NOMO-1 (cell line): ENCODE results near the gene ATP1A4.

Experiments
- DNase-seq, 2 experiments: peaks; one replicate each; lab custom pipeline; 2025; ENCODE audit not compliant: unreplicated experiment in 2 of 2; lab: John Stamatoyannopoulos, UW

Gene ATP1A4

GRCh38 chr1:160169553-160170399 is 18.4 kb downstream of the ATP1A4 start:
- DNase-seq = peak; percentile 18 to 48

GRCh38 chr1:160171354-160171753 is 20.0 kb downstream of the ATP1A4 start:
- DNase-seq = no peak

DNA sequence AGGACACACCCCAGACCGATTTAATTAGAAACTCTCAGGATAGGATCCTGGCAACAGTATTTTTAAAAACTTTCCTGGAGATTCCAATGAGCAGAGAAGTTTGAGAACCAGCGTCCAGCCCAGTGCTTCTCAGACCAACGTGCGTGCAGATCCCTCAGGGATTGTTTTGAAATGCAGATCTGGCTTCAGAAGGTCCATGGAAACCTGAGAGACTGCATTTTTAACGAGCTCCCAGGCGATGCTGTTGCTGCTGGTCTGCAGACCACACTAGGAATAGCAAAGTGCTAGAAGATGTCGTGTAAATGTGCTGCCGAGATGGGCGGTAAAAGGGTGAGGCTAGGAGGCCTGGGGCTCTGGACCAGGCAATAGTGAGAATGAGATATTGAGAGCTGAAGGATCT is 20.6 kb downstream of the ATP1A4 start:
- DNase-seq = no peak

- DNase-seq = no peak
These were observed 25.8 kb downstream of the ATP1A4 start for GRCh38 chr1:160177231-160177630.

DNA sequence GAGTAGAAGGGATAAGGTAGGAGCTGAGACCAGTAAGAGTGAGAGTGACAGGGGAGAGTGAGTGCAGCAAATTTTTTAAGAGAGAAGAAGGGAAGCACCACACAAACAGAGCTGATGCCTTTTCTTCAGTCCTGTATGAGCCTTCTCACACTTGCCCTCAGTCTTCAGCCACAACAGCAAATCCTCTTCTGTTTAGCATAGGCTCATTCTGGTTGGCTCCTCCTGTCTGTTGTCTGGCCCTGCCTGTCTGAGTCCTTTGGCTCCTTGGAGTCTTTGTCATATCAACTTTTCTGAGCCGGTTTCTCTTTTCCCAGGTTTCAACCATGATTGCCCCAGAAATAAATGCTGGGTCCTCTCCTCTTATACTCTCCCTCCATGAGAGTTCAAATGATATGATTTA is 26.3 kb downstream of the ATP1A4 start:
- no peak for DNase-seq

DNA sequence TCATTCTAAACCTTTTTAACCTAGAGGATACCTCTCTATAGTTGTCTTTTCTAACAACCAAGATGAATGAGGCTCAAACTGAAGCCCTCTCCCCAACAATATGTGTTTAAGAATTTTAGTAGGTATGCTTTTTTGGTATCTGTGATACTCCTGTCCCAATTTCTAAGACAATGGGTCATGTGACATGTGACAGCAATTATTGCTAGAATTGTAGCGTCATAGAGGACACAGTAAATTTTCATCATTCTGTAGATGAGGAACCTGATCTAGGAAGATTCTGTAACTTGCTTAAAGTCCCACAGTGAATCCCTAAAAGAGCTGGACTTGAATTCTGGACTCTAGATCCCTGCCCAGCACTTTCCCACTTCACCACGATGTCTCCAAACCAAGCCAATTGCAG is 27.3 kb downstream of the ATP1A4 start:
- no peak for DNase-seq

DNA sequence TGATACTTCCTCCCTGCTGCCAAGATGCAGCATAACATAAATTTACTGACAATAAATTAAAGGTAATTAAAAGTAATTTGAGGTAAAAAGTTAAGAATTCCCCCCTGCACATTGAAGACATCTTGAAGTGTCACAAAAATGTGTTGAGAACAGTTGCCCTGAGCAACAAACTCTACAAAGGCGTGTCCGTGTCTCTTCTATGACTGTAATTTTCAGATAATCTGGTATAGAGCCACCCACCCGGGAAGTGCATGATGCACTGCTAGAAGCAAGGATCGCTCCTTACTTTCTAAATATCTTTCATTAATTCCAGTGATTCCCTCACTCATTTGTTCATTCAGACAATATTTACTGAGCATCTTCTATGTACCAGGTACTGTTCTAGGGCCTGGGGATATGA is 27.9 kb downstream of the ATP1A4 start:
- no peak for DNase-seq

- DNase-seq = no peak
These were observed 34.8 kb downstream of the ATP1A4 start for GRCh38 chr1:160186246-160186645.

DNA sequence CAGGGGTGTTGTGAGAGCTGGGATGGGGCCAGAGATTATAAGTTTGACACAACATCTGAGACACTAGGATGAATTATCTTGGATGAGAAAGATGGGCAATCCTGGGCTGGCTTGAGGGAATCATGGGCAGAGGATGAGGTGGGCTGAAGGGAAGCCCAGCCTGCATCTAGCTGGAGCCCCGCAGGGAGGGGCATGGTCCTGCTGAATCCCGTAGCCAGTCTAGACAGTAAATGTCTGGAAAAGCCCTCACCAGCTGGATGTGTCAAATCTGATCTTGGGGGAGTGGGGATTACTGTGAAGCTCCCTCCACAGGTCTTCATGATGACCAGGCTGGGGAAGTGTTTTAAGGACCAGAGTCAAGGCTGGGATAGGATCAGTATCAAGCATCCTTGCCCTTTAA is 35.3 kb downstream of the ATP1A4 start:
- DNase-seq = no peak

DNA sequence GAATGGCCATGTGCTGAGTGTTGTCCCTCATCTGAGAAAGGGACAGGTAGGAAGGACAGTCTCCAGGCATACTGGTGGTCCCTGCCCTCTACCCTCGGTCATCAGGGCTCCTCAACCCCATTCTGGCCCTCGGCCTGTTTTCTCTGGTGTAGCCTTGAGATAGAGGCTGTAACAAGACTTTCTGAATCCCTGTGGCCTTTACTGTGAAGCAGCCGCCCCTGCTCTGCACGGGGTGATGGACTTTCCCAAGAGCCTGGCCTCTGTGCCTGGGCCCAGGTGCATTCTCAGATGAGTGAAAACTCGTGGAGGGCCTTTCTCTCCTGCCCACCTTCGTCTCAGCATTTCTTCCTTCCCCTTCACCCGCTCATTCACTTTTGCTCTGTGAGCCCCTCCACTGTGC is 36.0 kb downstream of the ATP1A4 start:
- no peak for DNase-seq

DNA sequence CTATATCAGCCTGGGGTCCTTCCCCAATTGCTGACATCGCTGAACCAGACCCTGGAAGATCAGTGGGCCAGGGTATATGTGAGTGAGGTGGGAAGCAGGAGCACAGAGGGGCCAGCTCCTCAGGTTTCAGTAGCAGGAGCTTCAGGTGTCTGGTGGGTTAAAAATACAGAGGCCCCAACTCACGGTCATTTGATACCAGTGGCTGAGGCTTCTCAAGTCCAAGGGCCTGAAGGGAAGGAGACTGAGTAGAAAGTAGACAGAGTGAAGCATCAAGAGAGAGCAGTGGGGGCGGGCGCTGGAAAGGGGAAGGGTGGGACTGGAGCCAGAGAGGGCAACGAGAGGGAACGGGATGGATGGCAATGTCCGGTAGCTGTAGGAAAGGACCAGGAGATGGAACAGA is 36.9 kb downstream of the ATP1A4 start:
- no peak for DNase-seq

DNA sequence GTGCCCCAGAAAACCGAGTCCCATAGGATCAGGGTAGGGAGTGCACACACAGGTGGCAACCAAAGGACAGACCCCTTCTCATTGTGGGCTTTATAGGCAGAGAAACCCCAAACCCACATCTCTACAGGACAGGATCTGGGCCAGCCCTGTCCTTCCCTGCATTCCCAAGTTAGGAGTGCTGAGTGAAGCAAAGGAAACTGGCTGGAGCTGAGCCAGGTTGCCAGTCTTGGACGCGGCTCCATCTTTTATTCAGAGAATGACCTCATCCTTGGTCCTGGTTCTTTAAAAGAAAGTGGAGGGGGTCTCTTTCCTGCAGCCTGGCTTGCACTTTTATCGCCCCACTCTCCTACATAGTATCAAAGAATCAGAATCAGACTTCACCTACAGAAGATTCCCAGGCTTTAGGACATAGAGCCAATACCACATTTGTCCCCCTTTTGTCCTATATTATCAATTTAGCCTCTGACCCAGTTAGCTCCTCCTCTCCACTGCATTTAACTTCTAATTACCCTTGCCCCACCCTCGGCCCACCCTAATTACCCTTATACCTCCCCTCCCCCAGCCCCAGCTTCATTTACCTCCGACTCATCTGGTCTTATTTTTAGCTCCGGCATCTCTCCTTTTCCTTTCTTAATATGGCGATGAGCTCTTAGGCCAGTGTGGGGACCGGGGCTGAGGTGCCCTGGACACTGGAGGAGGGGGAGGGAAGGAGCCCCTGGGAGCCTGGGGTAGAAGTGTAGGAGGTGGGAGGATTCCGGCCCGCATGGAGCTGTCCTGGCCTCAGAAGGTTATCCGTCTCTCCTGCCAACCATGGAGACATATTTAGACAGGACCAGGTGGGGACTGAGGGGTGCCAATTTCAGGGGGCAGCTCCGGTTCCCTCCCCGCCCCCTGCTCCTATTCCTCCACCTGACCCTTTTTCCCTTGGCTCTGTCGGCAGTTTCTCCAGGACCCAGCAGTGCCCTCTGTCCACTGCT is 38.5 kb downstream of the ATP1A4 start, which contains the start of gene CASQ1:
TSS of gene CASQ1 (plus strand) at position 927 of the 977 bp plus-strand sequence. CDS start 177 bp downstream, outside the sequence.
- DNase-seq = no peak

- DNase-seq = no peak
These were observed 40.4 kb downstream of the ATP1A4 start for GRCh38 chr1:160191756-160192155.

GRCh38 chr1:160192234-160192633 is 40.8 kb downstream of the ATP1A4 start:
- no peak for DNase-seq

GRCh38 chr1:160193091-160193819 is 41.9 kb downstream of the ATP1A4 start:
- DNase-seq = peak; percentile 60 to 69

DNA sequence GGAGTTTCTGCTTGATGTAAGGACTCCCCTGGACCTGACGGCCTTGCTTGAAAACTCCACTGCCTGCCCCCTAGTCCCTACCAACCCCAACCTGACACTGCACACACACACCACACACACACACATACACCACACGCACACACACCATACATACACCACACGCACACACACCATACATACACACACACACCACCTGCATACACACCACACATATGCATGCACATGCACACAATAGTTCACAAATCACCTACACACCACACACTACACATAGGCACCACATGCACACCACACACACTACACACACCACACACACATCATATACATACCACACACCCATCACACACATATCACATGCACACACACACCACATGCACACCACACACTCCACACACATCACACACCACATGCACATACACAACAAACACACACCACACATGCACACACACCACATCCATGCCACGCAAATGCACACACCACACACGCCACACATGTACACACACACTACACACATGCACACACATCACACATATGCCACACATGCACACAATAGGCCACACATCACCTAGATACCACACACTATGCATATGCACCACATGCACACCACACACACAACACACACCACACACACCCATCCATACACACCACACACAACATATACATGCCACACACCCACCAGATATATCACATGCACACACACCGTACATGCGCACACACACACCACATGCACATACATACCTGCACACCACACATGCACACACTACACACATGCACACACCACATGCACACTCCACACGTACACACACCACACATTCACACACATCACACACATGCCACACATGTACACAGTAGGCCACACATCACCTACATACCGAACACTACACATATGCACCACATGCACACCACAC is 42.7 kb downstream of the ATP1A4 start:
- no peak for DNase-seq

GRCh38 chr1:160194737-160195059 is 43.3 kb downstream of the ATP1A4 start:
- DNase-seq = no peak

- DNase-seq = no peak
These were observed 44.7 kb downstream of the ATP1A4 start for GRCh38 chr1:160196143-160196542.

GRCh38 chr1:160197231-160197630 is 45.8 kb downstream of the ATP1A4 start:
- no peak for DNase-seq

DNA sequence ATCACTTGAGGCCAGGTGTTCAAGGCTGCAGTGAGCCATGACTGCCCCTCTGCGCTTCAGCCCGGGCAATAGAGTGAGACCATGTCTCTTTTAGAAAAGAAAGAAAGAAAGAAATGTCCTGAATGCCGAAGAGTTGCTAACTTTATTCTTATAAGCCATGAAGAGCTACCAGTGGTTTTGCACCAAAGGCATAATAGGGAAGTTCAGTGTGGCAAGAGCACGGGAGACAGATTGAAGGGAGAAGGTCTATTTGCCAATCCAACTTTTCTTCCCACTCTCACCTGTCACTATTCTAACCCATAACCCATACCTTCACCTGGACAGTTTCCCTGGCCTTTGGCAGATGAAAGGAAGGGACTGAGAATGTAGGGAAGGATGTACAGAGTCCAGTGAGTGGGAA is 49.4 kb downstream of the ATP1A4 start:
- no peak for DNase-seq
